H1 (cell line): ENCODE results near the gene C19orf38. TPM values are rescaled to one million over a fixed set of nuclear protein-coding genes. Genes with fewer than 3 reads are reported as not detected.
A peak's percentile ranks its signal among the peaks of the same experiment; 100 is the strongest.

Experiments
- CTCF ChIA-PET: fragments of 300-600 bp; sonication (Branson Sonifier 250); formaldehyde crosslinking; loops from one replicate; lab custom pipeline; 2021; ENCODE audit not compliant: partially characterized antibody; lab: Charles Lee
- POLR2A ChIA-PET: fragments of 300-600 bp; sonication (Branson Sonifier 250); formaldehyde crosslinking; loops from one replicate; lab custom pipeline; 2021; ENCODE audit warnings: inconsistent platforms; ENCODE audit not compliant: partially characterized antibody; lab: Charles Lee
- DNase-seq, 2 experiments: peaks; one replicate each; pipeline versions ENCODE4 v3.0.0 to v3.0.0-alpha.2; 2010 to 2022; ENCODE audit warnings: low spot score in 2 of 2, low read depth in 1 of 2, mixed read lengths in 1 of 2
- FAIRE-seq: peaks from 2 replicates; lab custom pipeline; 2011; peaks lifted over from hg19 to GRCh38; lab: Jason Lieb, UNC
- H2AFZ ChIP-seq: 2 replicates; pipeline ENCODE4 v1.8.1; 2012; ENCODE audit warnings: low read length, inconsistent platforms
- H2AK5ac ChIP-seq: 2 replicates; pipeline ENCODE4 v1.6.1; 2013; ENCODE audit warnings: low read depth, low read length
- H2BK120ac ChIP-seq: replicated peaks from 2 replicates; pipeline ENCODE3; 2013; ENCODE audit warnings: low read depth, low read length, inconsistent platforms
- H2BK12ac ChIP-seq: 2 replicates; pipeline ENCODE4 v1.6.1; 2013; ENCODE audit warnings: low read depth, low read length
- H2BK15ac ChIP-seq: 2 replicates; pipeline ENCODE4 v1.6.1; 2013; ENCODE audit warnings: low read length
- H2BK20ac ChIP-seq: 2 replicates; pipeline ENCODE4 v1.6.1; 2013; ENCODE audit warnings: low read length
- H2BK5ac ChIP-seq: 2 replicates; pipeline ENCODE4 v1.6.1; 2013; ENCODE audit warnings: low read depth, low read length
- H3K14ac ChIP-seq: 2 replicates; pipeline ENCODE4 v1.6.1; 2013; ENCODE audit warnings: inconsistent platforms; ENCODE audit not compliant: insufficient read length
- H3K18ac ChIP-seq: 2 replicates; pipeline ENCODE4 v1.6.1; 2013; ENCODE audit warnings: low read length; ENCODE audit errors: extremely low read depth
- H3K23ac ChIP-seq: 2 replicates; pipeline ENCODE4 v1.6.1; 2013; ENCODE audit warnings: inconsistent platforms; ENCODE audit not compliant: insufficient read length
- H3K23me2 ChIP-seq: 2 replicates; pipeline ENCODE4 v1.6.1; 2013; ENCODE audit warnings: low read depth, low read length
- H3K27ac ChIP-seq: 2 replicates; pipeline ENCODE4 v1.6.1; 2011; ENCODE audit warnings: low read depth, low read length, inconsistent platforms
- H3K27me3 ChIP-seq, 4 experiments: replicated peaks in 1 of 4; 1 replicate in 1 of 4; 2 replicates in 3 of 4; pipeline versions ENCODE4 v1.6.1 to v1.8.1; 2011 to 2013; ENCODE audit warnings: low read length in 3 of 4, mild to moderate bottlenecking in 3 of 4, inconsistent platforms in 2 of 4, mixed read lengths in 2 of 4, moderate library complexity in 1 of 4; ENCODE audit not compliant: control insufficient read depth in 3 of 4, insufficient read depth in 3 of 4; ENCODE audit errors: extremely low read depth in 1 of 4
- H3K36me3 ChIP-seq, 4 experiments: 2 replicates each; pipeline versions ENCODE4 v1.6.1 to v1.8.1; 2011 to 2013; ENCODE audit warnings: mild to moderate bottlenecking in 4 of 4, low read length in 3 of 4, moderate library complexity in 2 of 4, control low read depth in 1 of 4, inconsistent platforms in 1 of 4; ENCODE audit not compliant: insufficient read depth in 4 of 4, control insufficient read depth in 2 of 4
- H3K4ac ChIP-seq: replicated peaks from 2 replicates; pipeline ENCODE3; 2013; ENCODE audit warnings: low read length, low read depth, mixed read lengths, inconsistent platforms; ENCODE audit not compliant: insufficient read length
- H3K4me1 ChIP-seq, 4 experiments: replicated peaks in 1 of 4; 1 replicate in 1 of 4; 2 replicates in 3 of 4; pipeline versions ENCODE4 v1.6.1 to v1.8.1; 2011 to 2013; ENCODE audit warnings: low read length in 3 of 4, inconsistent platforms in 2 of 4, mixed read lengths in 1 of 4; ENCODE audit not compliant: insufficient read depth in 4 of 4, control insufficient read depth in 3 of 4
- H3K4me2 ChIP-seq, 2 experiments: 2 replicates each; pipeline versions ENCODE4 v1.6.1 to v1.8.1; 2011 to 2013; ENCODE audit warnings: low read depth in 2 of 2, low read length in 2 of 2, control low read depth in 1 of 2, inconsistent platforms in 1 of 2, mild to moderate bottlenecking in 1 of 2; ENCODE audit not compliant: insufficient read depth in 1 of 2
- H3K4me3 ChIP-seq, 4 experiments: fragments of 200-600, 300-600 bp in 1 of 4; sonication (generic), shearing (Covaris generic), sonication (Bioruptor Twin) in 1 of 4; 2 replicates each; pipeline versions ENCODE4 v1.5.1 to v1.8.1; 2011 to 2016; ENCODE audit warnings: low read length in 4 of 4, low read depth in 3 of 4, control low read depth in 2 of 4, inconsistent platforms in 2 of 4, mild to moderate bottlenecking in 2 of 4, mixed read lengths in 1 of 4, moderate library complexity in 1 of 4; ENCODE audit not compliant: insufficient read depth in 2 of 4; ENCODE audit errors: extremely low read depth in 1 of 4
- H3K56ac ChIP-seq: replicated peaks from 2 replicates; pipeline ENCODE3; 2013; ENCODE audit warnings: low read depth, mild to moderate bottlenecking, mixed read lengths, low read length, inconsistent platforms; ENCODE audit not compliant: insufficient read length
- H3K79me1 ChIP-seq: 2 replicates; pipeline ENCODE4 v1.6.1; 2013; ENCODE audit warnings: low read depth, low read length, control low read depth
- H3K79me2 ChIP-seq, 2 experiments: 2 replicates each; pipeline versions ENCODE4 v1.6.1 to v1.8.1; 2012 to 2013; ENCODE audit warnings: low read length in 2 of 2, mild to moderate bottlenecking in 2 of 2, inconsistent platforms in 1 of 2; ENCODE audit not compliant: insufficient read depth in 2 of 2, control insufficient read depth in 1 of 2
- H3K9ac ChIP-seq, 4 experiments: replicated peaks in 1 of 4; 1 replicate in 1 of 4; 2 replicates in 3 of 4; pipeline versions ENCODE4 v1.6.1 to v1.8.1; 2011 to 2013; ENCODE audit warnings: low read depth in 3 of 4, low read length in 3 of 4, control low read depth in 2 of 4, mild to moderate bottlenecking in 2 of 4, moderate library complexity in 2 of 4, inconsistent platforms in 1 of 4; ENCODE audit errors: extremely low read depth in 1 of 4
- H3K9me3 ChIP-seq, 2 experiments: 2 replicates each; pipeline versions ENCODE4 v1.6.1 to v1.8.1; 2012 to 2013; ENCODE audit warnings: mild to moderate bottlenecking in 2 of 2, moderate library complexity in 2 of 2, control low read depth in 1 of 2, inconsistent platforms in 1 of 2, low read depth in 1 of 2, low read length in 1 of 2, mixed read lengths in 1 of 2; ENCODE audit not compliant: insufficient read depth in 2 of 2
- H4K20me1 ChIP-seq, 2 experiments: replicated peaks in 1 of 2; 2 replicates each; pipeline versions ENCODE3 to v1.8.1; 2011 to 2013; ENCODE audit warnings: inconsistent platforms in 2 of 2, low read length in 2 of 2, mild to moderate bottlenecking in 1 of 2; ENCODE audit not compliant: insufficient read depth in 2 of 2, control insufficient read depth in 1 of 2
- H4K5ac ChIP-seq: 2 replicates; pipeline ENCODE4 v1.6.1; 2013; ENCODE audit warnings: low read length, low read depth, mixed read lengths, inconsistent platforms; ENCODE audit not compliant: insufficient read length
- H4K8ac ChIP-seq: 2 replicates; pipeline ENCODE4 v1.8.0; 2013; ENCODE audit warnings: mild to moderate bottlenecking, moderate library complexity, low read length, inconsistent platforms; ENCODE audit not compliant: insufficient read depth; ENCODE audit errors: extremely low read depth
- H4K91ac ChIP-seq: replicated peaks from 2 replicates; pipeline ENCODE3; 2013; ENCODE audit warnings: low read length, mixed read lengths, inconsistent platforms; ENCODE audit not compliant: insufficient read length
- CTCF ChIP-seq, 3 experiments: IDR thresholded peaks; 1 replicate in 2 of 3; 2 replicates in 1 of 3; pipeline versions ENCODE4 v1.5.1 to v1.6.1; 2011; ENCODE audit warnings: low read length in 3 of 3, mild to moderate bottlenecking in 3 of 3, inconsistent platforms in 2 of 3, low read depth in 1 of 3, moderate library complexity in 1 of 3; ENCODE audit not compliant: insufficient read depth in 1 of 3; ENCODE audit errors: control extremely low read depth in 1 of 3
- HDAC6 ChIP-seq: IDR thresholded peaks from one replicate; pipeline ENCODE4 v1.7.1; 2012; ENCODE audit warnings: low read depth, mild to moderate bottlenecking, inconsistent platforms, low read length, moderate library complexity
- KDM4A ChIP-seq: IDR thresholded peaks from one replicate; pipeline ENCODE4 v1.7.1; 2012; ENCODE audit warnings: low read depth, mild to moderate bottlenecking, moderate library complexity, low read length, inconsistent platforms; ENCODE audit not compliant: severe bottlenecking
- RAD21 ChIP-seq, 2 experiments: IDR thresholded peaks in 1 of 2; conservative IDR thresholded peaks in 1 of 2; 2 replicates each; pipeline ENCODE4 v1.6.1; 2011; ENCODE audit warnings: low read depth in 2 of 2, low read length in 2 of 2, improper control_type of control experiment in 1 of 2, inconsistent platforms in 1 of 2, mild to moderate bottlenecking in 1 of 2, moderate library complexity in 1 of 2
- WGBS, 2 experiments: shearing (Covaris generic) in 1 of 2; methylation state at CpG; one replicate each; pipeline versions ENCODE4 v1.1.6 to v1.1.7; 2013 to 2015; ENCODE audit warnings: low lambda C conversion rate in 2 of 2, mixed read lengths in 2 of 2, inconsistent platforms in 1 of 2, low coverage in 1 of 2, missing lambda C conversion rate in 1 of 2; ENCODE audit not compliant: insufficient replicate concordance in 2 of 2, insufficient coverage in 1 of 2, insufficient read length in 1 of 2; ENCODE audit errors: extremely low coverage in 1 of 2, missing lambda C conversion rate in 1 of 2; 5-methylcytosine and 5-hydroxymethylcytosine counted together
- polyA plus RNA-seq, 7 experiments: library from polyadenylated mRNA; depleted of rRNA in 3 of 7; stranded (reverse) in 5 of 7; unstranded in 2 of 7; fragments of >200 nt in 5 of 7; fragments of 200-250 nt in 2 of 7; gene quantifications; 1 replicate in 5 of 7; 2 replicates in 1 of 7; 4 replicates in 1 of 7; pipeline versions ENCODE4 v1.2.1 to v1.2.3, GENCODE V29; 2011 to 2013; ENCODE audit warnings: missing spikeins in 2 of 7, mixed read lengths in 2 of 7
- total RNA-seq: library from RNA; stranded (reverse); fragmentation: NEBNext Ultra II Directional; extraction: Animal tissue kit (Norgen Biotek cat#: 25700); gene quantifications from 2 replicates; pipeline ENCODE4 v1.2.1, GENCODE V29; 2021

The C19orf38 gene
- total and polyA plus RNA-seq, 2 of the 8 experiments (the other 6 are each of a cell fraction or from before 2014, with no cell fraction given) = 0.53 TPM; not detected in 1

- 92% methylated on average over 12 of the region's 12 CpGs; no CpG with 5 or more reads in 1 of the 2 experiments for WGBS, 2 experiments
- Histone ChIP-seq H3K23ac (no peak overlapping the region), H2AK5ac (no peak overlapping the region), H3K18ac (0 out of 2 replicates have a peak overlapping the region, but pooled peaks have one; percentile 28), H3K4ac (peak overlapping the region; percentile 33), H3K36me3 (no peaks in the 10 kb centered on the region), H2BK20ac (no peak overlapping the region), H3K79me2 (peaks cover 0 to 81% of the 10 kb centered on the region in 2 experiments; a peak in 2 of 4 replicates), H3K9ac (no peak overlapping the region; a peak in 1 of 7 replicates), H2BK120ac (no peak overlapping the region), H3K27me3 (no peaks in the 10 kb centered on the region), H4K8ac (no peak overlapping the region), H3K4me3 (no peak overlapping the region), H2BK5ac (no peak overlapping the region), H2AFZ (no peak overlapping the region), H4K5ac (no peak overlapping the region), H3K14ac (no peak overlapping the region), H3K9me3 (no peaks in the 10 kb centered on the region), H3K79me1 (peaks cover 32% of the 10 kb centered on the region), H2BK15ac (no peak overlapping the region), H4K20me1 (peaks cover 10 to 27% of the 10 kb centered on the region in 2 experiments), H3K4me2 (no peak overlapping the region), H3K4me1 (peaks cover 14 to 30% (median 25%) of the 10 kb centered on the region in 4 experiments), H3K23me2 (no peaks in the 10 kb centered on the region), H2BK12ac (0 out of 2 replicates have a peak overlapping the region, but pooled peaks have one; percentile 17), H4K91ac (no peak overlapping the region), H3K56ac (no peak overlapping the region), H3K27ac (0 out of 2 replicates have a peak overlapping the region, but pooled peaks have one; percentile 3)
- POLR2A ChIA-PET = interaction anchor here (0.6 to 3.8 kb wide), 3 partner anchors 16 to 496 kb away, joined by 3 to 18 read pairs (median 3); no protein-coding TSS in a partner anchor
- CTCF ChIA-PET = interaction anchor here (0.6 to 5.4 kb wide), 11 partner anchors 9 to 1023 kb away, joined by 3 to 29 read pairs (median 5); no protein-coding TSS in a partner anchor
- FAIRE-seq (no peak), DNase-seq (no peak)
- no peak for TF ChIP-seq KDM4A
- TF ChIP-seq HDAC6 = no peak
- TF ChIP-seq RAD21 (IDR thresholded peaks at IDR 0.05 in 1 of 2, conservative IDR thresholded peaks at IDR 0.05 in 1 of 2; ENCODE audit: low read depth in 2 of 2, low read length in 2 of 2) = peak in 1 of 2 experiments; percentile 35; a peak in 1 of 4 replicates
- peak; percentile 31 to 74 (median 70) for TF ChIP-seq CTCF (IDR thresholded peaks at IDR 0.05; ENCODE audit: control extremely low read depth in 1 of 3, insufficient read depth in 1 of 3, low read depth in 1 of 3, low read length in 3 of 3)
Measured at GRCh38 chr19:10895920-10896319, 47.7 kb downstream of the C19orf38 start.
